ENCODE results near the gene NRG2. TPM values are rescaled to one million over a fixed set of nuclear protein-coding genes. Genes with fewer than 3 reads are reported as not detected.

NRG2 gene
- total and polyA plus RNA-seq, 2 of the 4 experiments (the other 2 are of a cell fraction) = 0.18 TPM; not detected in 1

DNA sequence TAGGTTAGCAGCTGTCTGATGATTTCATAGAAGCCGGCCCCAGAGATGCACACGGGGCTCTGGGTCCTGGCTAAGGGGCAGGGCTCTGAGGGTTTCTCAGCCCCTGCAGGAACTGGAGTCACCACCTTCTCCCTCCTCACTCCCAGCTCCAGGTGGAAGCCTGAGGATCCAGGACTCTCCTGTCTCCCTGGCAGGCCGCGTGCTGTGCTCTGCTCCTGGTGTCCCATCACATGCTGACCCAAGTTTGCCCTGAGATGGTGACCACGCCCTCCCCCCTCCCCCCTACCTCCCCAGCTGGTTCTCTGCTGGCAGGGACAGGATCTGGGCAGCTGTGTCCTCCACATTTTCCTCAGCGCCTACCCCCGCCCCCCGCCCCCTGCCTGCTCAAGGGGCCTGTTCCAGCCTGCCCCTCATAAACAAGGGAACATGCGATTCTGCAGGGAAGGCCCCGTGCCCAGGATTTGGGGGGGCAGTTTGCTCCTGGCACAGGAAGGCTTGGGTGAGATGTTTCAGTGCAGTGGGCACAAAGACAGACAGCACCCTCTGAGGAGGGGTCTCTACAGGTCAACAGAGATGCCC, 160.0 kb downstream of the NRG2 start:
- Histone ChIP-seq H3K27ac (ENCODE audit: insufficient read depth, low read length) (no peak overlapping the region), H4K91ac (ENCODE audit: insufficient read depth, low read depth, low read length) (no peak overlapping the region), H4K5ac (ENCODE audit: low read depth, low read length) (no peak overlapping the region), H3K4me2 (ENCODE audit: low read depth, low read length) (no peak overlapping the region), H3K4me1 (ENCODE audit: control insufficient read depth, insufficient read depth, low read length) (peaks cover 7% of the 10 kb centered on the region; the same call in 1 of the 2 replicates), H3K18ac (ENCODE audit: low read depth, low read length) (no peak overlapping the region), H2AK5ac (ENCODE audit: low read depth, low read length) (no peak overlapping the region), H3K9ac (ENCODE audit: low read depth, low read length) (no peak overlapping the region), H3K36me3 (ENCODE audit: control insufficient read depth, insufficient read depth, low read length) (no peaks in the 10 kb centered on the region), H3K9me1 (ENCODE audit: insufficient read depth, low read length) (no peaks in the 10 kb centered on the region), H2BK20ac (ENCODE audit: low read depth, low read length) (no peak overlapping the region), H3K27me3 (ENCODE audit: control insufficient read depth, insufficient read depth, low read length) (peaks cover 77% of the 10 kb centered on the region), H2BK5ac (ENCODE audit: low read depth, low read length, poor library complexity, severe bottlenecking) (no peak overlapping the region), H2AK9ac (replicated peaks; ENCODE audit: low read depth, low read length, poor library complexity) (no peak overlapping the region), H3K14ac (replicated peaks; ENCODE audit: low read depth, low read length) (no peak overlapping the region), H2BK15ac (ENCODE audit: low read depth, low read length) (no peak overlapping the region), H4K20me1 (ENCODE audit: insufficient read depth, low read length) (no peaks in the 10 kb centered on the region; the same call in 1 of the 2 replicates), H2AFZ (replicated peaks; ENCODE audit: low read length, poor library complexity) (no peak overlapping the region), H4K8ac (ENCODE audit: low read depth in 2 of 2, low read length in 2 of 2) (no peak overlapping the region), H3K56ac (ENCODE audit: extremely low read depth, insufficient read depth, low read length) (no peak overlapping the region), H3K9me3 (ENCODE audit: control insufficient read depth, insufficient read depth, low read length) (no peaks in the 10 kb centered on the region), H3K4ac (ENCODE audit: low read depth, low read length) (no peak overlapping the region), H2BK120ac (ENCODE audit: low read depth, low read length) (no peak overlapping the region), H3K4me3 (ENCODE audit: insufficient read depth, low read depth, low read length) (no peak overlapping the region), H3K23ac (ENCODE audit: low read depth, low read length) (no peak overlapping the region), H3K79me1 (ENCODE audit: low read depth in 1 of 2, low read length in 2 of 2) (no peaks in the 10 kb centered on the region)
- no TSS peak for BruUV-seq (replicated peaks)
- TF ChIP-seq RFX5 (IDR thresholded peaks at IDR 0.05; ENCODE audit: low read depth, low read length) (no peak), NFE2L2 (IDR thresholded peaks at IDR 0.05; ENCODE audit: low read depth, low read length) (no peak), MXI1 (IDR thresholded peaks at IDR 0.05; ENCODE audit: borderline replicate concordance, low read depth, low read length) (no peak), SMC3 (IDR thresholded peaks at IDR 0.05; ENCODE audit: low read depth, low read length) (no peak), POLR2A (IDR thresholded peaks at IDR 0.05; ENCODE audit: low read depth, low read length) (no peak), FOS (IDR thresholded peaks at IDR 0.05; ENCODE audit: low read depth, low read length) (no peak), RCOR1 (IDR thresholded peaks at IDR 0.05; ENCODE audit: insufficient replicate concordance, low read length) (no peak), BHLHE40 (IDR thresholded peaks at IDR 0.05; ENCODE audit: low read depth, low read length) (no peak), MAZ (IDR thresholded peaks at IDR 0.05; ENCODE audit: borderline replicate concordance, low read depth, low read length) (no peak), RAD21 (IDR thresholded peaks at IDR 0.05; ENCODE audit: low read length) (no peak), CEBPB (IDR thresholded peaks at IDR 0.05; ENCODE audit: low read depth, low read length) (no peak), CHD1 (IDR thresholded peaks at IDR 0.05; ENCODE audit: low read depth, low read length) (no peak)
- TF ChIP-seq, protein P1, sequence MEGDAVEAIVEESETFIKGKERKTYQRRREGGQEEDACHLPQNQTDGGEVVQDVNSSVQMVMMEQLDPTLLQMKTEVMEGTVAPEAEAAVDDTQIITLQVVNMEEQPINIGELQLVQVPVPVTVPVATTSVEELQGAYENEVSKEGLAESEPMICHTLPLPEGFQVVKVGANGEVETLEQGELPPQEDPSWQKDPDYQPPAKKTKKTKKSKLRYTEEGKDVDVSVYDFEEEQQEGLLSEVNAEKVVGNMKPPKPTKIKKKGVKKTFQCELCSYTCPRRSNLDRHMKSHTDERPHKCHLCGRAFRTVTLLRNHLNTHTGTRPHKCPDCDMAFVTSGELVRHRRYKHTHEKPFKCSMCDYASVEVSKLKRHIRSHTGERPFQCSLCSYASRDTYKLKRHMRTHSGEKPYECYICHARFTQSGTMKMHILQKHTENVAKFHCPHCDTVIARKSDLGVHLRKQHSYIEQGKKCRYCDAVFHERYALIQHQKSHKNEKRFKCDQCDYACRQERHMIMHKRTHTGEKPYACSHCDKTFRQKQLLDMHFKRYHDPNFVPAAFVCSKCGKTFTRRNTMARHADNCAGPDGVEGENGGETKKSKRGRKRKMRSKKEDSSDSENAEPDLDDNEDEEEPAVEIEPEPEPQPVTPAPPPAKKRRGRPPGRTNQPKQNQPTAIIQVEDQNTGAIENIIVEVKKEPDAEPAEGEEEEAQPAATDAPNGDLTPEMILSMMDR (conservative IDR thresholded peaks at IDR 0.05; ENCODE audit: low read depth, low read length) = no peak
- TF ChIP-seq, protein P2, sequence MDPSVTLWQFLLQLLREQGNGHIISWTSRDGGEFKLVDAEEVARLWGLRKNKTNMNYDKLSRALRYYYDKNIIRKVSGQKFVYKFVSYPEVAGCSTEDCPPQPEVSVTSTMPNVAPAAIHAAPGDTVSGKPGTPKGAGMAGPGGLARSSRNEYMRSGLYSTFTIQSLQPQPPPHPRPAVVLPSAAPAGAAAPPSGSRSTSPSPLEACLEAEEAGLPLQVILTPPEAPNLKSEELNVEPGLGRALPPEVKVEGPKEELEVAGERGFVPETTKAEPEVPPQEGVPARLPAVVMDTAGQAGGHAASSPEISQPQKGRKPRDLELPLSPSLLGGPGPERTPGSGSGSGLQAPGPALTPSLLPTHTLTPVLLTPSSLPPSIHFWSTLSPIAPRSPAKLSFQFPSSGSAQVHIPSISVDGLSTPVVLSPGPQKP (IDR thresholded peaks at IDR 0.05; ENCODE audit: borderline replicate concordance, low read depth, low read length) = no peak
- DNase-seq = no peak
- in situ Hi-C loops (cut with MboI; ENCODE audit: low sequenced_read_pairs) = no loop called here
- dilution Hi-C loops (cut with HindIII; ENCODE audit: low sequenced_read_pairs, unreplicated experiment) = no loop called here
- no peak for ATAC-seq (ENCODE audit: low read depth)
- ChIA-PET CTCF (no interaction called here), POLR2A (ENCODE audit: unreplicated experiment) (no interaction called here)
- WGBS, 2 experiments (ENCODE audit: extremely low coverage in 2 of 2, insufficient read length in 1 of 2) = 20% methylated on average over 1 of the region's 10 CpGs; no CpG with 5 or more reads in 1 of the 2 experiments
- intact Hi-C loops (cut with micrococcal nuclease) = no loop called here

Measured in IMR-90 (cell line).